Type B pancreatic cell (in vitro differentiated cells): Measurements from ENCODE around the gene CCR9. TPM values are rescaled to one million over a fixed set of nuclear protein-coding genes. Genes with fewer than 3 reads are reported as not detected.
"Not testable (repeated sequence)": the region's sequence is repeated elsewhere in the genome, so short reads cannot be mapped to it uniquely, and the experiment has no call there.

Source experiments
- DNase-seq: peaks from one replicate; pipeline ENCODE4 v3.0.0; 2021; ENCODE audit warnings: mixed read lengths; ENCODE audit not compliant: unreplicated experiment; ENCODE audit errors: extremely low spot score
- H3K27ac Mint-ChIP-seq: 2 replicates; pipeline ENCODE4 v1.8.0; 2021; ENCODE audit warnings: mild to moderate bottlenecking, mixed read lengths
- H3K27me3 Mint-ChIP-seq: 2 replicates; pipeline ENCODE4 v1.8.0; 2021; ENCODE audit warnings: mixed read lengths
- H3K36me3 Mint-ChIP-seq: 2 replicates; pipeline ENCODE4 v1.8.0; 2021; ENCODE audit warnings: mixed read lengths
- H3K4me1 Mint-ChIP-seq: one replicate; pipeline ENCODE4 v1.8.0; 2021; ENCODE audit warnings: mixed read lengths; ENCODE audit not compliant: unreplicated experiment
- H3K4me3 Mint-ChIP-seq: 2 replicates; pipeline ENCODE4 v1.8.0; 2021; ENCODE audit warnings: mild to moderate bottlenecking, mixed read lengths
- H3K9me3 Mint-ChIP-seq: 2 replicates; pipeline ENCODE4 v1.8.0; 2021; ENCODE audit warnings: mixed read lengths
- total RNA-seq: library from RNA; stranded (reverse); gene quantifications from 2 replicates; pipeline ENCODE4 v1.2.1, GENCODE V29; 2021; ENCODE audit warnings: low replicate concordance
- TF ChIP-seq, protein P1 (sequence below): fragments of 200-600 bp; sonication (generic); conservative IDR thresholded peaks from 2 replicates; pipeline ENCODE4 v1.5.0; 2021; ENCODE audit warnings: antibody characterized with exemption, mild to moderate bottlenecking

Gene CCR9
- total RNA-seq, 1 donor from 2014 or later, result not detected

GRCh38 chr3:45844616-45845015, 41.7 kb upstream of the CCR9 start:
- Mint-ChIP-seq H3K4me3 (no peak overlapping the region), H3K36me3 (peaks cover 3% of the 10 kb centered on the region), H3K4me1 (peaks cover 6% of the 10 kb centered on the region), H3K9me3 (no peaks in the 10 kb centered on the region), H3K27me3 (peaks cover 59% of the 10 kb centered on the region), H3K27ac (no peak overlapping the region)
- TF ChIP-seq, protein P1, sequence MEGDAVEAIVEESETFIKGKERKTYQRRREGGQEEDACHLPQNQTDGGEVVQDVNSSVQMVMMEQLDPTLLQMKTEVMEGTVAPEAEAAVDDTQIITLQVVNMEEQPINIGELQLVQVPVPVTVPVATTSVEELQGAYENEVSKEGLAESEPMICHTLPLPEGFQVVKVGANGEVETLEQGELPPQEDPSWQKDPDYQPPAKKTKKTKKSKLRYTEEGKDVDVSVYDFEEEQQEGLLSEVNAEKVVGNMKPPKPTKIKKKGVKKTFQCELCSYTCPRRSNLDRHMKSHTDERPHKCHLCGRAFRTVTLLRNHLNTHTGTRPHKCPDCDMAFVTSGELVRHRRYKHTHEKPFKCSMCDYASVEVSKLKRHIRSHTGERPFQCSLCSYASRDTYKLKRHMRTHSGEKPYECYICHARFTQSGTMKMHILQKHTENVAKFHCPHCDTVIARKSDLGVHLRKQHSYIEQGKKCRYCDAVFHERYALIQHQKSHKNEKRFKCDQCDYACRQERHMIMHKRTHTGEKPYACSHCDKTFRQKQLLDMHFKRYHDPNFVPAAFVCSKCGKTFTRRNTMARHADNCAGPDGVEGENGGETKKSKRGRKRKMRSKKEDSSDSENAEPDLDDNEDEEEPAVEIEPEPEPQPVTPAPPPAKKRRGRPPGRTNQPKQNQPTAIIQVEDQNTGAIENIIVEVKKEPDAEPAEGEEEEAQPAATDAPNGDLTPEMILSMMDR, result no peak
- DNase-seq, result no peak

- Mint-ChIP-seq H3K9me3 (no peaks in the 10 kb centered on the region), H3K27ac (no peak overlapping the region), H3K4me3 (no peak overlapping the region), H3K36me3 (no peaks in the 10 kb centered on the region), H3K4me1 (no peaks in the 10 kb centered on the region), H3K27me3 (peaks cover 90% of the 10 kb centered on the region)
- DNase-seq, result no peak
- TF ChIP-seq, protein P1, result no peak
These were observed 38.0 kb upstream of the CCR9 start for GRCh38 chr3:45848392-45848791.

- H3K27ac Mint-ChIP-seq, result no peak overlapping the region
- H3K4me3 Mint-ChIP-seq, result no peak overlapping the region
- no peak for DNase-seq
- no peaks in the 10 kb centered on the region for H3K36me3 Mint-ChIP-seq
- TF ChIP-seq, protein P1, result no peak
- H3K4me1 Mint-ChIP-seq, result no peaks in the 10 kb centered on the region
- H3K27me3 Mint-ChIP-seq, result peaks cover 61% of the 10 kb centered on the region
- no peaks in the 10 kb centered on the region for H3K9me3 Mint-ChIP-seq
These were observed 33.5 kb upstream of the CCR9 start for GRCh38 chr3:45852828-45853227.

GRCh38 chr3:45856323-45856722, 30.0 kb upstream of the CCR9 start:
- not testable (repeated sequence) for DNase-seq, H3K9me3 Mint-ChIP-seq, H3K4me3 Mint-ChIP-seq, H3K27ac Mint-ChIP-seq, H3K36me3 Mint-ChIP-seq, H3K4me1 Mint-ChIP-seq
- peaks cover 33% of the 10 kb centered on the region for H3K27me3 Mint-ChIP-seq

DNA sequence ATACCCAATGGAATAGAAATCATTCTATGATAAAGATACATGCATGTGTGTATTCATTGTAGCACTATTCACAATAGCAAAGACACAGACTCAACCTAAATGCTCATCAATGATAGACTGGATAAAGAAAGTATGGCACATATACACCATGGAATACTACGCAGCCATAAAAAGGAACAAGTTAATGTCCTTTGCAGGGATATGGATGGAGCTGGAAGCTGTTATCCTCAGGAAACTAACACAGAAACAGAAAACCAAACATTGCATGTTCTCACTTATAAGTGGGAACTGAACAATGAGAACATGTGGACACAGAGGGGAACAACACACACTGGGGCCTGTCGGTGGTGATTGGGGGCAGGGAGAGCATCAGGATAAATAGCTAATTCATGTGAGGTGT, 29.3 kb upstream of the CCR9 start:
- peaks cover 30% of the 10 kb centered on the region for H3K27me3 Mint-ChIP-seq
- H3K27ac Mint-ChIP-seq, H3K36me3 Mint-ChIP-seq, DNase-seq, H3K4me3 Mint-ChIP-seq, H3K4me1 Mint-ChIP-seq, H3K9me3 Mint-ChIP-seq: not testable (repeated sequence)

- TF ChIP-seq, protein P1, result no peak
- H3K27me3 Mint-ChIP-seq, result peaks cover 27% of the 10 kb centered on the region
These were observed 27.4 kb upstream of the CCR9 start for GRCh38 chr3:45858809-45859543.

More at GRCh38 chr3:45858809-45859543, 27.4 kb upstream of the CCR9 start:
- Mint-ChIP-seq H3K4me3 (no peak overlapping the region), H3K27ac (no peak overlapping the region), H3K4me1 (no peaks in the 10 kb centered on the region), H3K36me3 (no peaks in the 10 kb centered on the region), H3K9me3 (peaks cover 5% of the 10 kb centered on the region)
- DNase-seq, result no peak
